ENCODE results near the gene MT2A.

MT2A gene

DNA sequence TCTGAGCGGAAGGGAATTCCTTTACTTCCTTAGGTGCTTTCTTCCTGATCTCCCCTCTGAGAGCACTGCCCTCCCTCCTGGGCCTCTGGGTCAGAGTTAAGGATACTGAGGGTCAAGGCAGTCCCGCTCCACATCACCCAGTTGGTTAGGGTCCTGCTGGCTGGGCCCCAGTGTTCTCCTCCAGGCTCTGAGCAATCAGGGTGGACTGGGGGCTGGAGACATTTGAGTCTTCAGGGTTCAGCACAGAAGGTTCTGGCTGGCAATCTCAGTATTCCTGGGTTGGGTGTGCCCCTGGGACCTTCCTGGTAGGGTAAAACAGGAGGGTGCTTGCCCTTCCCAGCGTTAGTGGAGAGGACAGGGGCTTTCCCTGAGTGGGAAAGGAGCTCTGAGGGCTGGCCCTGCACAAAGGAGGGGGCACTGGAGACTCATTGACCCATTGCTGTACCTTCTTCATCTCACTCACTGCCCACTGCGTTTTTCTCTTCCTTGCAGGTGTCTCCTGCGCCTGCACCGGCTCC, 24.5 kb downstream of the MT2A start:
- H3K4me3 ChIP-seq (ENCODE audit: low read length) = no peak overlapping the region
- no peak for DNase-seq (ENCODE audit: low read depth, low spot score)

DNA sequence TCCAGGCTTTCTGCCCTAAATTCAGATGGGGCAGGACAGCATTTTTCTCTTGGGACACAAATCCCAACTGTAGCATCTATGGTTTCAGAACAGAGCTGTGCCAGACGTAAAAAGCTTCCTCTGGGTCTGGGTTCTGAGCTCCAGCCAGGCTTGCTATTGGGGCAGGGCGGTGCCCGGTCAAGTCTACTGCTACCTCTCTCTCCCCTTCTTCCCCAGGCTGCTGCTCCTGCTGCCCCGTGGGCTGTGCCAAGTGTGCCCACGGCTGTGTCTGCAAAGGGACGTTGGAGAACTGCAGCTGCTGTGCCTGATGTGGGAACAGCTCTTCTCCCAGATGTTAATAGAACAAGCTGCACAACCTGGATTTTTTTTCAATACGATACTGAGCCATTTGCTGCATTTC, 25.2 kb downstream of the MT2A start:
- no peak overlapping the region for H3K4me3 ChIP-seq (ENCODE audit: low read length)

DNA sequence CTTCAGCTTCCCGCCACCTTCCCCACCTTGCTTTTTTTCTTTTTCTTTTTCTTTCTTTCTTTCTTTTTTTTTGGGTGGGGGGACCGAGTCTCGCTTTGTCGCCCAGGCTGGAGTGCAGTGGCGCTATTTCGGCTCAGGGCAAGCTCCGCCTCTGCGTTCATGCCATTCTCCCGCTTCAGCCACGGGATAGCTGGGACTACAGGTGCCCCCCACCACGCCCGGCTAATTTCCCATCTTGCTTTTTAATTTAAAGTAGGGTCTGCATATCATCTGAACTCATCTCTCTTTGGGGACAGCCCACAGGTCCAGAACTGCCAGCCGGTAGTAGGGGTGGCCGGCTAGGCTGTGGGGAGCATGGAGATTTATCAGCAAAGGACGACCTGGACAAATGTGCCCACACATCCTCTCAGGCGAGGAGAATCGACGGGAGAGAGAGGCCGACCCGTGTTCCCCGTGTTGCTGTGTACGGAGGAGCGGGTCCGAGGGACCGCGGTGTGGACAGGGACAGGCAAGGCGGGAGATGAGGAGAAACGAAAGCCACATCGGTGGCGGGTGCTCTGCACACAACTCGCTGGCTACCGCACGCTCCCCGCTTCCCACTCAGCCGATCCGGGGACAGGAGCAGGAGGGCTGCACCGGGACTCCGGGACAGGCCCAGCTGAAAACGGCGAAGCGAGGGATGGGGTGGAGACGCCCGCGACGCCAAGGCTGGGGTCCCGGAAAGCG, 26.5 kb downstream of the MT2A start:
- H3K4me3 ChIP-seq (ENCODE audit: low read length) = no peak overlapping the region

More for the DNA sequence above, 25.2 kb downstream of the MT2A start:
- DNase-seq (ENCODE audit: low read depth, low spot score) = no peak

GRCh38 chr16:56635441-56635967, 27.1 kb downstream of the MT2A start:
- no peak for DNase-seq (ENCODE audit: low read depth, low spot score)
- no peak overlapping the region for H3K4me3 ChIP-seq (ENCODE audit: low read length)

More for the DNA sequence above, 26.5 kb downstream of the MT2A start:
- DNase-seq (ENCODE audit: low read depth, low spot score) = no peak

DNA sequence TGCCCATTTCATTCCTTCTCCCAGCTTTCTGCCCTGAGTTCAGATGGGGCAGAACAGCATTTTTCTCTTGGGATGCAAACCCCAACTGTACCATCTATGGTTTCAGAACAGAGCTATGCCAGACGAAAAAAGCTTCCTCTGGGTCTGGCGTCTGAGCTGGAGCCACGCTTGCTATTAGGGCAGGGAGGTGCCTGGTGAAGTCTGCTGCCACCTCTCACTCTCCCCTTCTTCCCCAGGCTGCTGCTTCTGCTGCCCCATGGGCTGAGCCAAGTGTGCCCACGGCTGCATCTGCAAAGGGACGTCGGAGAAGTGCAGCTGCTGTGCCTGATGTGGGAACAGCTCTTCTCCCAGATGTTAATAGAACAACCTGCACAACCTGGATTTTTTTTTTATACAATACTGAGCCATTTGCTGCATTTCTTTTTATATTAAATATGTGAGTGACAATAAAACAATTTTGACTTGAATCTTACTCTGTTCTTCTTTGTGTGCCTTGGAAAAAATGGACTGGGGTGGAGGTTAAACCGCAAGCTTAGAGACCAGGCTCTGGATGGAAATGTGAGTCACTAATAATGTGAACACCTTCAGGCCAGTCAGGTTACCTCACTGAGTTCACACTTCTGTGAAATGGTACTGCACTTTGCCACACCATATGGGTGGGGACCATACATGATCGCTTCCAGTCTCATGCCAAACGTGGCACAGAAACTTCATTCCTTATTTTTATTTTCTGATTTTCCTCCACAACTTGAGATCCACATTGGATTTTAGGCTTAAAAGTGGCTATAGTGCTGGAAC, 28.4 kb downstream of the MT2A start:
- H3K4me3 ChIP-seq (ENCODE audit: low read length) = no peak overlapping the region
- DNase-seq (ENCODE audit: low read depth, low spot score) = no peak

DNA sequence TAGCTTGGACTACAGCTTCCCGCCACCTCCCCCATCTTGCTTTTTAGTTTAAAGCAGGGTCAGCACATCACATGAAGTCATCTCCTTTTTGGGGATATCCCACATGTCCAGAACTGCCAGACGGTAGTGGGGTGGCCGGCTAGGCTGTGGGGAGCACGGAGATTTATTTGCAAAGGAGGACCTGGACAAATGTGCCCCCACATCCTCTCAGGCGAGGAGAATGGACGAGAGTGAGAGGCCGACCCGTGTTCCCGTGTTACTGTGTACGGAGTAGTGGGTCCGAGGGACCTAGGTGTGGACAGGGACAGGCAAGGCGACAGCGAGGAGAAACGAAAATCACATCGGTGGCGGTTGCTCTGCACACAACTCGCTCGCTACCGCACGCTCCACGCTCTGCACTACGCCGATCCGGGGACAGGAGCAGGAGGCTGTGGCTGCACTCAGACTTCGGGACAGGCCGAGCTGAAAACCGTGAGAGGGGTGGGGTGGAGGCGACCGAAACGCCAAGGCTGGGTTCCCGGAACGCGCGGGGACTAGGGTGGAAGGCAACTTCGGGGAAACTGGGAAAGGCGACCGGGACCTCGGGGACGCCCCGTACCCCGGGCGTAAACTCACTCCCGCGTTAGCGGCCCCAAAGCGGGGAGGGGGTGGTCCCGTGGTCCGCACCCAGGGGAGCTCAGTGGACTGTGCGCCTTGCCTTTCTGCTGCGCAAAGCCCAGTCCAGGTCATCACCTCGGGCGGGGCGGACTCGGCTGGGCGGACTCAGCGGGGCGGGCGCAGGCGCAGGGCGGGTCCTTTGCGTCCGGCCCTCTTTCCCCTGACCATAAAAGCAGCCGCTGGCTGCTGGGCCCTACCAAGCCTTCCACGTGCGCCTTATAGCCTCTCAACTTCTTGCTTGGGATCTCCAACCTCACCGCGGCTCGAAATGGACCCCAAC, 29.7 kb downstream of the MT2A start, which contains the start of gene MT1A:
Gene MT1A (plus strand): TSS at position 853 of the 937 bp plus-strand sequence. CDS start 73 bp downstream, at position 926.
- no peak for DNase-seq (ENCODE audit: low read depth, low spot score)
- no peak within 1 kb of the TSS for H3K4me3 ChIP-seq (ENCODE audit: low read length)

DNA sequence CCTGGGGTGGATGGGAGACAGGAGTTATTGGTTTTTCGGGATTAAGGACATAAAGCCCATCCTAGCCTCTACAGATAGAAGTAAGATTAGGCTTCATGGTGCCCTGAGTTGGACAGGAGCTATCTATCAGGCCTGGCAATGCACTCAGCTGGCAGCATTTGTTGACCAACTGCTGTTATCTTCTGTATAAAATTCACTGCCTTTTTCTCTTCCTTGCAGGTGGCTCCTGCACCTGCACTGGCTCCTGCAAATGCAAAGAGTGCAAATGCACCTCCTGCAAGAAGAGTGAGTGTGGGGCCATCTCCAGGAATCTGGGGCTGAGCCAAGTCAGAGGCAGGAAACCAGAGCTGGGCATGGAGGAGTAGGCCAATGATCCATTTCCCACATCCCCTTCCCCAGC, 30.7 kb downstream of the MT2A start:
- no peak overlapping the region for H3K4me3 ChIP-seq (ENCODE audit: low read length)
- no peak for DNase-seq (ENCODE audit: low read depth, low spot score)

DNA sequence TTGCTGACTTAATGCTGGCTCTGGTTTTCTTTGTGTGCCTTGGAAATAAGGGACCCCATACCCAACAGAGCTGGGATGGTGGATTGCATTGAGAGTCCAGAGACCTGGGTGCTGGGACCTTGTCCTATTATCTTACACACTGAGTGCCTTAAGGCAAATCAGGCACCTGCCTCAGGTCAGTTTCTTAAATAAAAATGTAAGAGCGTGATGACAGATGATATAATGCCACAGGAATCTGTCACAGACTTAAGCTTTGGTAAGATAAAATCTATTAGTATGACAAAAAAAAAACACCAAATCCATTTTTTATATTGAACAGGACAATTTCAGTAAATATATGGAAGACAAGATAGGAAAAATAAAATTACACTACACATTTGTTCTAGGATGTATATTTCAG, 31.7 kb downstream of the MT2A start:
- no peak overlapping the region for H3K4me3 ChIP-seq (ENCODE audit: low read length)
- DNase-seq (ENCODE audit: low read depth, low spot score) = no peak

- no peak for DNase-seq (ENCODE audit: low read depth, low spot score)
Observed at GRCh38 chr16:56641166-56641565, 32.8 kb downstream of the MT2A start.

GRCh38 chr16:56643080-56643778, 34.8 kb downstream of the MT2A start:
- DNase-seq (ENCODE audit: low read depth, low spot score) = peak; percentile 35
- peak overlapping the region; percentile 32 for H3K4me3 ChIP-seq (ENCODE audit: low read length)

More at GRCh38 chr16:56641166-56641565, 32.8 kb downstream of the MT2A start:
- no peak overlapping the region for H3K4me3 ChIP-seq (ENCODE audit: low read length)

- H3K4me3 ChIP-seq (ENCODE audit: low read length) = peak overlapping the region; percentile 32
Observed at GRCh38 chr16:56643833-56644232, 35.4 kb downstream of the MT2A start.

DNA sequence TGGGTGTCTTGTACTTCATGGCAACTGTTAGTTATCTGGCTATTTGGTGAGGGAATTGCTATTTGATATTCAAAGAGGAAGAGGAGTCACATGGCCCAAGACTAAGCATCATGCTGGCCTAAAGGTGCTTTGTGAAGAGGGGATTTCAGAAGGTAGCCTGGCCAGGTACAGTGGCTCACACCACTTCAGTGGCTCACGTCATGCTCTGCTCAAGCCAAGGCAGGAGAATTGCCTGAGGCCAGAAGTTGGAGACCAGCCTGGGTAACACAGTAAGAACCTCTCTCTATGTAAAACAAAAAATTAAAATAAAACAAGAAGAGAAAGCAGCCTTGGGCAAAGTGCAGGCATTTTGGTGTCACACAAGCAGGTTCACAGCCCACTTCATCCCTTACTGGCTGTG, 36.9 kb downstream of the MT2A start:
- no peak for DNase-seq (ENCODE audit: low read depth, low spot score)
- H3K4me3 ChIP-seq (ENCODE audit: low read length) = no peak overlapping the region

More at GRCh38 chr16:56643833-56644232, 35.4 kb downstream of the MT2A start:
- DNase-seq (ENCODE audit: low read depth, low spot score) = no peak

DNA sequence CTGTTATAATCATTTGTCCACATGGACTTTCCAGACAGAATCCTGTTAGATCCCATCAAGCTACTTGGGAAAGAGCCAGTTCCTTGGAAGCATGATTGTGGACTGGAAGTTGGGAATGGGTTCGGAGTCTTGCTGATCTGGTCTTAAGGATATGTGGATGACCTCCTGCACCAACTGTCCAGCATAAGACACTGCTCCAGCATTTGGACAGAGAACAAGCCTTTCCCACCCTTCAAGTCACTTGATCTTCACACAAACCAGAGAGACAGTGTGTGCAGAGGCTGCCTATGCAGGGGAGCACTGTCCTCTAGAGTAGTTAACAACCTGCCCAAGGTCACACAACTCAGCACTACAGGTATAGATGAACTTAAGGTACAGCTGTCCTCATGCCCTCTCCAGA, 37.5 kb downstream of the MT2A start:
- no peak for DNase-seq (ENCODE audit: low read depth, low spot score)
- no peak overlapping the region for H3K4me3 ChIP-seq (ENCODE audit: low read length)

DNA sequence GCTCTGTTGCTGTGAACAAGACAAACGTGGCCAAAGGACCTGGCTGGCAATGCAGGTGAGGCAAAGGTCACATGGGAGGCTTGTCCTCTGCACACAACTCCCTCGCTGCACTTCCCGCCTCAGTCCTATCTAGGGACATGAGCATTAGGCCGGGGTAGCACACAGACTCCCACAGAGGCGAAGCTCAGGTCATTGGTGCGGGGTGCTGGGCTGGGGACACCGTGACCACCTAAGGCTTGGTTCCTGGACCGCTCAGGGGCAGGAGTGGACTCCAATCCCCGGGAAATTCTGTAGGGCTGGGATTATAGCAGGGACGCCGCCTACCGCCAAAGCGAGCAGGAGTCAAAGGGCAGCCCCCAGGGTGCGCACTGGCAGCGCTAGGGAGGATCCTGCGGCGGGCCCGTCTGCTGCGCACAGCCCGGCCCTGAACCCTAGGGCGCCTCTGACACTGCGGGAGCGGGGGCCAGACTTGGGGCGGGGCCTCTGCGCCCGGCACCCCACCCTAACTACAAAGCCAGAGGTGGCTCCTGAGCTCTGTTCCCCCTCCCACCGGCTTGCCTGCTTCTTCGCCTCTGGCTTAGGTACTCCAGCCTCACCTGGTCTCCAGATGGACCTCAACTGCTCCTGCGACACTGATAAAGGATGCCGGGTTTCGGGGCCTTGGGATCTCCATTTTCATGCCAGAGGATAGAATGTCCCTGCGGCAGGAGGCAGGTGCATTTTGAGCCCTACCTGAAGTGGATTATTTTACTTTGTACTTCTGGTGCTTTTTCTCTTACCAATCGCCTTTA, 39.5 kb downstream of the MT2A start:
- DNase-seq (ENCODE audit: low read depth, low spot score) = no peak
- H3K4me3 ChIP-seq (ENCODE audit: low read length) = no peak overlapping the region

- no peak for DNase-seq (ENCODE audit: low read depth, low spot score)
- H3K4me3 ChIP-seq (ENCODE audit: low read length) = no peak overlapping the region
Observed at GRCh38 chr16:56649271-56649670, 40.9 kb downstream of the MT2A start.

DNA sequence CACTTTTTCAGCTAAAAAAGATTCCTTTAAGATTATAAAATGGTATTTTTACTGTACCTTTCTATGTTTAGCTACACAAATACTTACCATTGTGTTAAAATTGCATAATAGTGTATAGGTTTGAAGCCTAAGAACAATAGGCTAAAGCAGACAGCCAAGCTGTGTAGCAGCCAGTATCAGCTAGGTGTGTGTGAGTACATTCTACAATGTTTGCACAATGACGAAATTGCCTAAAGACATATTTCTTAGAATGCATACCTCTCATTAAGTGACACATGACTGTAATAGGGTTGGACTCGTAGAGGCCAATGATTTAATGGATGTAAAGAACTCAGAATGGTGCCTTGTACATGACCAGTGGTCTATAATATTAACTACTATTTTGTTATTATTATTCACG, 41.4 kb downstream of the MT2A start:
- DNase-seq (ENCODE audit: low read depth, low spot score) = no peak
- no peak overlapping the region for H3K4me3 ChIP-seq (ENCODE audit: low read length)

DNA sequence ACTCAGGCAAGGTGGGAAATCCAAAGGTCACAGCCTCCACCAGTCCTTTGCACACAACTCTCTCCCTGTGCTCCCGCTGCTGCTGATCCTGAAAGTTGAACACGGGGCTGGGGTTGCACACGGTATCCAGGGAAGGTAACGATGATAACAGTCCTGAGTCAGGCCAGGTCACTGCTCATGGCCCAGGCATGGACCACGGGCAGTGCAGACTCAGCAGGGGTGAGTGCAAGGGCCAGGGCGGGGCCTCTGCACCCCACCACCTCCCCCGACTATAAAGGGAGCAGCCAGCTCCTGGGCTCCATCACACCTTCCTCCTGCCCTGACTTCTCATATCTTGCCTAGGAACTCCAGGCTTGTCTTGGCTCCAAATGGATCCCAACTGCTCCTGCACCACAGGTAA, 43.2 kb downstream of the MT2A start, which contains the start of gene MT1B:
Gene MT1B (plus strand): TSS at position 301 of the 400 bp plus-strand sequence. CDS start 68 bp downstream, at position 369.
- no peak for DNase-seq (ENCODE audit: low read depth, low spot score)
- no peak within 1 kb of the TSS for H3K4me3 ChIP-seq (ENCODE audit: low read length)

All from Jurkat, Clone E6-1 (cell line).